K562 treated with DMSO at 1 percent for 48 hours (cell line): ENCODE results near the gene MAGEA3. TPM values are rescaled to one million over a fixed set of nuclear protein-coding genes. Genes with fewer than 3 reads are reported as not detected.

Source experiments
- total RNA-seq: library from RNA; unstranded; fragments of 300-600 nt; gene quantifications from 2 replicates; pipeline ENCODE4 v1.2.3, GENCODE V29; 2022; ENCODE audit warnings: low replicate concordance; ENCODE audit errors: extremely low read depth

The MAGEA3 gene, protein sequence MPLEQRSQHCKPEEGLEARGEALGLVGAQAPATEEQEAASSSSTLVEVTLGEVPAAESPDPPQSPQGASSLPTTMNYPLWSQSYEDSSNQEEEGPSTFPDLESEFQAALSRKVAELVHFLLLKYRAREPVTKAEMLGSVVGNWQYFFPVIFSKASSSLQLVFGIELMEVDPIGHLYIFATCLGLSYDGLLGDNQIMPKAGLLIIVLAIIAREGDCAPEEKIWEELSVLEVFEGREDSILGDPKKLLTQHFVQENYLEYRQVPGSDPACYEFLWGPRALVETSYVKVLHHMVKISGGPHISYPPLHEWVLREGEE
- not detected in 2 replicates for total RNA-seq

DNA sequence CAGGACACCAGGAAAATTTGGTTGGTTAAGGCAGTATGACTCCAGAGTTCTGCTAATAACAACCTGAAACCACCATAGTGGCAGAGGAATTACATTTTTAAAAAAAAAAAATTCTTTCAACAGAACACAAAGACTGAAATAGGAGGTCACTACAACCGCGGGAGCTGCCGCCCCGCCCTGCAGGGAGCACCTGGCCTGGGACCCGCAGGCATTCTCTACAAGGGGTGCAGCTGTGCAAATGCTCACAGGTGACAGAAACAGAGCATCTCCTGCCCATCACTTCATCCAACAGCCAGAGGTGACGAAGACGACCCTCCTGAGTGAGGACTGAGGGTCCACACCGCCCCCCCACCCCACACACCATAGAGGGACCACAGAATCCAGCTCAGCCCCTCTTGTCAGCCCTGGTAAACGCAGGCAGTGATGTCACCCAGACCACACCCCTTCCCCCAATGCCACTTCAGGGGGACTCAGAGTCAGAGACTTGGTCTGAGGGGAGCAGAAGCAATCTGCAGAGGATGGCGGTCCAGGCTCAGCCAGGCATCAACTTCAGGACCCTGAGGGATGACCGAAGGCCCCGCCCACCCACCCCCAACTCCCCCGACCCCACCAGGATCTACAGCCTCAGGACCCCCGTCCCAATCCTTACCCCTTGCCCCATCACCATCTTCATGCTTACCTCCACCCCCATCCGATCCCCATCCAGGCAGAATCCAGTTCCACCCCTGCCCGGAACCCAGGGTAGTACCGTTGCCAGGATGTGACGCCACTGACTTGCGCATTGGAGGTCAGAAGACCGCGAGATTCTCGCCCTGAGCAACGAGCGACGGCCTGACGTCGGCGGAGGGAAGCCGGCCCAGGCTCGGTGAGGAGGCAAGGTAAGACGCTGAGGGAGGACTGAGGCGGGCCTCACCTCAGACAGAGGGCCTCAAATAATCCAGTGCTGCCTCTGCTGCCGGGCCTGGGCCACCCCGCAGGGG lies at the start of gene MAGEA3:
MAGEA3 (plus strand) TSS at position 843 of the 980 bp plus-strand sequence. CDS start 2,039 bp downstream, outside the sequence.

DNA sequence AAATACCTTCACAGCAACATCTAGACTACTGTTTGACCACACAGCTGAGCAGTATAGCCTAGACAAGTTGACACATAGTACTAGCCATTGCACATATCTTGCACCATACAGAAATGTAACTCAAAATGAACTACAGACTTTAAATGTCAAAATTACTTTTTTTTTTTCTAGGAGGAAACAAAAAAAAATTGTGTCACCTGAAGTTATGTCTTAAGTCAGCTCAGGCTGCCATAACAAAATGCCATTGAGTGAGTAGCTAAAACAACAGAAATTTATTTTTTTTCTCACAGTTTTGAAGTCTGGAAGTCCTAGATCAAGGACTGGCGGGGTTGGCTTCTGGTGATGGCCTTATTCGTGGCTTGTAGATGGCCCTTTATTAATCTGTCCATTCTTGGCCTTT lies 10.6 kb downstream of the MAGEA3 start, which contains the start of gene CSAG2:
CSAG2 (minus strand) TSS at position 101 of the 400 bp plus-strand sequence. CDS start 161 bp downstream, outside the sequence.

DNA sequence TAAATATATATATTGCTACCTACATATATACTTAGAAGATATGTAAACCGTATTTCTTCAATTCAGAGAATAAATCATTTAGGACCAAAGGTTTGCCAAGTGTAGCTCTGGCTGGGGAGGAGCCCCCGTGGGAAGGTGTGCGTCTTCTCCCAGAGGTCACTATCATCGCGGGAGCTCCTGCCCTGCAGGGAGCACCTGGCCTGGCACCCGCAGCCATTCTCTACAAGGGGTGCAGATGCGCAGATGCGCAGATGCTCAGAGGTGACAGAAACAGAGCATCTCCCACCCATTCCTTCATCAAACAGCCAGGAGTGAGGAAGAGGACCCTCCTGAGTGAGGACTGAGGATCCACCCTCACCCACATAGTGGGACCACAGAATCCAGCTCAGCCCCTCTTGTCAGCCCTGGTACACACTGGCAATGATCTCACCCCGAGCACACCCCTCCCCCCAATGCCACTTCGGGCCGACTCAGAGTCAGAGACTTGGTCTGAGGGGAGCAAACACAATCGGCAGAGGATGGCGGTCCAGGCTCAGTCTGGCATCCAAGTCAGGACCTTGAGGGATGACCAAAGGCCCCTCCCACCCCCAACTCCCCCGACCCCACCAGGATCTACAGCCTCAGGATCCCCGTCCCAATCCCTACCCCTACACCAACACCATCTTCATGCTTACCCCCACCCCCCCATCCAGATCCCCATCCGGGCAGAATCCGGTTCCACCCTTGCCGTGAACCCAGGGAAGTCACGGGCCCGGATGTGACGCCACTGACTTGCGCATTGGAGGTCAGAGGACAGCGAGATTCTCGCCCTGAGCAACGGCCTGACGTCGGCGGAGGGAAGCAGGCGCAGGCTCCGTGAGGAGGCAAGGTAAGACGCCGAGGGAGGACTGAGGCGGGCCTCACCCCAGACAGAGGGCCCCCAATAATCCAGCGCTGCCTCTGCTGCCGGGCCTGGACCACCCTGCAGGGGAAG lies 15.5 kb downstream of the MAGEA3 start, which contains the start of gene MAGEA2B:
MAGEA2B (plus strand) TSS at position 814 of the 973 bp plus-strand sequence. CDS start 2,479 bp downstream, outside the sequence.

DNA sequence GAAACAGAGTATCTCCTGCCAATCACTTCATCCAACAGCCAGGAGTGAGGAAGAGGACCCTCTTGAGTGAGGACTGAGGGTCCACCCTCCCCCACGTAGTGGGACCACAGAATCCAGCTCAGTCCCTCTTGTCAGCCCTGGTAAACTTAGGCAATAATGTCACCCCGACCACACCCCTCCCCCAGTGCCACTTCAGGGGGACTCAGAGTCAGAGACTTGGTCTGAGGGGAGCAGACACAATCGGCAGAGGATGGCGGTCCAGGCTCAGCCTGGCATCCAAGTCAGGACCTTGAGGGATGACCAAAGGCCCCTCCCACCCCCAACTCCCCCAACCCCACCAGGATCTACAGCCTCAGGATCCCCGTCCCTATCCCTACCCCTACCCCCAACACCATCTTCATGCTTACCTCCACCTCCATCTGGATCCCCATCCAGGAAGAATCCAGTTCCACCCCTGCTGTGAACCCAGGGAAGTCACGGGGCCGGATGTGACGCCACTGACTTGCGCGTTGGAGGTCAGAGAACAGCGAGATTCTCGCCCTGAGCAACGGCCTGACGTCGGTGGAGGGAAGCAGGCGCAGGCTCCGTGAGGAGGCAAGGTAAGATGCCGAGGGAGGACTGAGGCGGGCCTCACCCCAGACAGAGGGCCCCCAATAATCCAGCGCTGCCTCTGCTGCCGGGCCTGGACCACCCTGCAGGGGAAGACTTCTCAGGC lies 34.8 kb downstream of the MAGEA3 start, which contains the start of the genes CSAG1 and MAGEA12:
CSAG1 (minus strand) TSS at position 461 of the 715 bp plus-strand sequence. CDS start 1,261 bp downstream, outside the sequence.
MAGEA12 (plus strand) TSS at position 497 of the 715 bp plus-strand sequence. CDS start 2,405 bp downstream, outside the sequence.

Other genes starting within 250 kb of the MAGEA3 start
- gene GABRA3, start 247.5 kb upstream of the MAGEA3 start, total RNA-seq, result not detected in 2 replicates
- gene GABRQ, start 60.9 kb upstream of the MAGEA3 start, total RNA-seq, result not detected in 2 replicates
- gene CSAG2, start 10.5 kb downstream of the MAGEA3 start, total RNA-seq, result not detected in 2 replicates
- gene MAGEA2B, start 15.8 kb downstream of the MAGEA3 start, total RNA-seq, result not detected in 2 replicates
- not detected in 2 replicates for gene CSAG1, start 34.9 kb downstream of the MAGEA3 start, total RNA-seq
- not detected in 2 replicates for gene MAGEA12, start 35.0 kb downstream of the MAGEA3 start, total RNA-seq
- gene MAGEA2, start 55.0 kb downstream of the MAGEA3 start, total RNA-seq, result not detected in 2 replicates
- gene CSAG3, start 60.4 kb downstream of the MAGEA3 start, total RNA-seq, result not detected in 2 replicates
- gene MAGEA6, start 70.9 kb downstream of the MAGEA3 start, total RNA-seq, result not detected in 2 replicates
- not detected in 2 replicates for gene CETN2, start 132.0 kb downstream of the MAGEA3 start, total RNA-seq
- gene NSDHL, start 132.3 kb downstream of the MAGEA3 start, total RNA-seq, result not detected in 2 replicates
- not detected in 2 replicates for gene ZNF185, start 199.3 kb downstream of the MAGEA3 start, total RNA-seq